Large intestine (tissue), 3 donors: Measurements from ENCODE around the gene PLEKHA8. TPM values are rescaled to one million over a fixed set of nuclear protein-coding genes. Genes with fewer than 3 reads are reported as not detected.
A peak's percentile ranks its signal among the peaks of the same experiment; 100 is the strongest.

ENCODE experiments used
- DNase-seq, 2 donors: peaks; one replicate each; pipeline versions ENCODE4 v3.0.0 to v3.0.0-alpha.2; 2013
- H3K27ac ChIP-seq: one replicate; pipeline ENCODE4 v1.5.1; 2013; ENCODE audit warnings: low read length
- H3K27me3 ChIP-seq: 2 replicates; pipeline ENCODE4 v1.6.1; 2013; ENCODE audit warnings: low read length; ENCODE audit not compliant: control insufficient read depth, insufficient read depth
- H3K36me3 ChIP-seq: 2 replicates; pipeline ENCODE4 v1.6.1; 2013; ENCODE audit warnings: low read length; ENCODE audit not compliant: control insufficient read depth, insufficient read depth
- H3K4me1 ChIP-seq: one replicate; pipeline ENCODE4 v1.6.1; 2013; ENCODE audit warnings: low read length; ENCODE audit not compliant: control insufficient read depth, insufficient read depth
- H3K4me3 ChIP-seq: one replicate; pipeline ENCODE4 v1.5.1; 2013; ENCODE audit warnings: low read length
- H3K9me3 ChIP-seq: one replicate; pipeline ENCODE4 v1.6.1; 2013; ENCODE audit warnings: mild to moderate bottlenecking, low read depth, low read length, moderate library complexity; ENCODE audit not compliant: control insufficient read depth
- WGBS: methylation state at CpG from one replicate; pipeline ENCODE4 v1.1.5; 2013; ENCODE audit warnings: low lambda C conversion rate; ENCODE audit not compliant: insufficient coverage; 5-methylcytosine and 5-hydroxymethylcytosine counted together
- polyA plus RNA-seq: library from polyadenylated mRNA; unstranded; fragments of 120-200 nt; gene quantifications from one replicate; pipeline ENCODE4 v1.2.1, GENCODE V29; 2013

Gene PLEKHA8
- polyA plus RNA-seq, 1 donor, result 7.3 TPM

DNA sequence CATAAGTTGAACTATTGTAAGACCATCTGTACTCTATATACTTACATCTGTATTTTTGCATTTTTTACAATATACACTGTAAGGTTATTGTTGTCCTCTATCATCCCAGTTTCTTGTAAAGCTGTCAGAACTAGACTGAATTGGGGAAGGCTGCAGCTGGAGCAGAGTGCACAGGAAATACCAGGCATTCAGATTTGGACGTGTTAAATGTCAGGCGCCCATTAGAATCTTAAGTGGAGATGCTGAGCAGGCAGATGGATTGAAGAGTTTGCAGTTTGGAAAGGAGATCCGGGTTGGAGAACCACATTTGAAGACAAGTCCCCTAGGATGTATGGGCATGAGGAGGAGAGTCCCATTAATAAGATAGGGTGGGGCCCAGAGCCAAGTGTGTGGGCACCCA, 147.0 kb downstream of the PLEKHA8 start:
- H3K27me3 ChIP-seq, result no peaks in the 10 kb centered on the region
- no peak overlapping the region for H3K4me3 ChIP-seq
- WGBS, result no CpG with 5 or more reads among the region's 3 CpGs
- no peaks in the 10 kb centered on the region for H3K9me3 ChIP-seq
- H3K36me3 ChIP-seq, result no peaks in the 10 kb centered on the region
- no peak for DNase-seq
- H3K4me1 ChIP-seq, result peaks cover 18% of the 10 kb centered on the region
- no peak overlapping the region for H3K27ac ChIP-seq

DNA sequence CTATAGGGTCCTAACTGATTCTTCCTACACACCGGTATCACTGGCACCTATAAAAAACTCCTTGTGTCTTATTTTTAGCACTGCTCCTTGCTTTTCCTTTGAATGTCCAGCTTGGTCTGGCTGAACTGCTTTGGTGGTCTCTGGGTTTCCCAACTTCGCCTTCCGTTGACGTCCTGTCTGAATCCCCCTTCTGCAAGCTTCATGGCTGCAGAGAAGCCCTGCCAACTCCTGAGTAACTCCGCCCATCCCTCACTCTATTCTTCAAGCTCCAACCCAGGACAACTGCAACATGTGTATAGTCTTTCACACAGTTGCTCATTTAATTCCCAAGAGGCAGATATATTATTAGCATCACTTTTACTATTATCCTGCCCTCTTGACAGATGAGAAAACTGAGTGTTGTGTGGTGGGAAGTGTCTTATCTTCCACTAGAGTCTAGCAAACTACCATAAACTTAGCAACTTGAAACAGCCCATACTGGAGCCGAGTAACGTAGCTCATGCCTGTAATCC, 147.5 kb downstream of the PLEKHA8 start:
- no peak for DNase-seq
- Histone ChIP-seq H3K4me3 (no peak overlapping the region), H3K27ac (no peak overlapping the region), H3K27me3 (no peaks in the 10 kb centered on the region), H3K9me3 (no peaks in the 10 kb centered on the region), H3K4me1 (peaks cover 18% of the 10 kb centered on the region), H3K36me3 (no peaks in the 10 kb centered on the region)
- 70% methylated on average over 2 of the region's 7 CpGs for WGBS

- Histone ChIP-seq H3K4me3 (no peak overlapping the region), H3K27ac (peak overlapping the region; percentile 32), H3K4me1 (peaks cover 18% of the 10 kb centered on the region), H3K36me3 (no peaks in the 10 kb centered on the region), H3K9me3 (no peaks in the 10 kb centered on the region), H3K27me3 (no peaks in the 10 kb centered on the region)
- peak; percentile 53 to 76 for DNase-seq
- WGBS, result no CpG with 5 or more reads among the region's 6 CpGs
These were observed 148.4 kb downstream of the PLEKHA8 start for GRCh38 chr7:30176463-30177109.

DNA sequence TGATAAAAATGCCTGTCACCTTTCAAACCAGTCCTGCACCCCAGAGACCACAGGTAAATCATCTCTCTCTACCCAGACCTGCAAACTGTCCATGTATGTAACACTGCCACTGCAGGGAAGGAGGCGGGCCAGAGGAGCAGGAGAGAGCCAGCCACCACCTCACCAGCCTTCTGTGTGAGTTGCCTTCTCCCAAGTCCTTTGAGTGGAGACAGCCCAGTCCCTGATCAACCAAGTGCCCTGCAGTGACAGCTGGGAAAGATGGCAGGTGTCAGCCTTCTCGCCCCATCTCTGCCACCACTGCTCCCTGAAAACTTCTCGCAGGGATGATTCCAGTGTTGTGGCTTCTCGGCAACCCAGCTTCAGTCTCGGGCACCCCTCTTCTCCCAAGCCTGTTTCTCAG, 149.0 kb downstream of the PLEKHA8 start:
- peaks cover 18% of the 10 kb centered on the region for H3K4me1 ChIP-seq
- no peak overlapping the region for H3K27ac ChIP-seq
- no peaks in the 10 kb centered on the region for H3K9me3 ChIP-seq
- no peaks in the 10 kb centered on the region for H3K27me3 ChIP-seq
- no peaks in the 10 kb centered on the region for H3K36me3 ChIP-seq
- WGBS, result no CpG with 5 or more reads among the region's 5 CpGs
- H3K4me3 ChIP-seq, result no peak overlapping the region
- no peak for DNase-seq

- H3K27me3 ChIP-seq, result no peaks in the 10 kb centered on the region
- peaks cover 18% of the 10 kb centered on the region for H3K4me1 ChIP-seq
- DNase-seq, result no peak
- no peaks in the 10 kb centered on the region for H3K36me3 ChIP-seq
- no peak overlapping the region for H3K4me3 ChIP-seq
- no peak overlapping the region for H3K27ac ChIP-seq
- WGBS, result no CpG with 5 or more reads among the region's 3 CpGs
- H3K9me3 ChIP-seq, result no peaks in the 10 kb centered on the region
These were observed 149.8 kb downstream of the PLEKHA8 start for GRCh38 chr7:30177965-30178364.

DNA sequence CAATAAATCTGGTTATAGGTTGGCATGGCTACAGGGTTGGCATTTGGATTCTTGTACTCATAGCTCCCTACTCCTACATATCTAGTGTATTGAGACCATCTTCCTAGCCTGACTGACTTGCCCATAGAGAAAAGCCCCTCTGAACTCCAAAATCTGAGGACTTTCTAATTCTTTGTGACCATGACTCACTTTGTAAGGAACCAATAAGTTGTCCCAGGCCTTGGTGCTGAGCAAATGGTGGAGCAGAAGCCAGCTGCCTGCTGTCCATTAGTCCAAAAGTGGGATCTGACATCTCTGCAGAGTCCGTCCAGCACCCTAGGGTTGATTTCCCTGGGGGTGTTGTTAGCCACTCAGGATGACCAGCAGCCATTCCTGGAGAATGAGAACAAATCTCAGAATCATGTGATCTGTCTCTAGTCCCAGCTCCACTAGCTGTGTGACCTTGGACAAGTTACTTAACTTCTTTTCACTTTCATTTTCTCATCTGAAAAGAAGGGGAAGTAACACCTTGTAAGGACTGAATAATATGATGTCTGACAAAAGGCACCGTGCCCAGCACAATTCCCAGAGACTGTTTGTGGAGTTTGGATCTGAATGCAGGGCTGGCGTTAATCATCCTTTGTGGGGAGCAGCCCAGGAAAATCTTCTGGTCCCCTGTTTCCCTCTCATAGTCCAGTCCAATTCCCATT, 150.7 kb downstream of the PLEKHA8 start:
- no peak overlapping the region for H3K27ac ChIP-seq
- peaks cover 18% of the 10 kb centered on the region for H3K4me1 ChIP-seq
- DNase-seq, result peak in 1 of 2 donors; percentile 54

More for the DNA sequence above, 150.7 kb downstream of the PLEKHA8 start:
- H3K36me3 ChIP-seq, result no peaks in the 10 kb centered on the region
- H3K9me3 ChIP-seq, result no peaks in the 10 kb centered on the region
- no peaks in the 10 kb centered on the region for H3K27me3 ChIP-seq
- WGBS, result 80% methylated on average over 1 of the region's 3 CpGs
- no peak overlapping the region for H3K4me3 ChIP-seq

Other genes starting within 250 kb of the PLEKHA8 start
- 21.9 TPM for gene WIPF3, start 221.9 kb upstream of the PLEKHA8 start, polyA plus RNA-seq
- gene SCRN1, start 38.6 kb upstream of the PLEKHA8 start, polyA plus RNA-seq, result 25.2 TPM
- 13.7 TPM for gene FKBP14, start 1.7 kb upstream of the PLEKHA8 start, polyA plus RNA-seq
- 18.9 TPM for gene MTURN, start 106.6 kb downstream of the PLEKHA8 start, polyA plus RNA-seq